Fibroblast of pulmonary artery (primary cell): ENCODE measurements around the gene CROCC2.

ENCODE experiments used
- DNase-seq: peaks from one replicate; pipeline ENCODE4 v3.0.0-alpha.2; 2010; ENCODE audit warnings: low read depth
- H3K4me3 ChIP-seq: replicated peaks from 2 replicates; pipeline ENCODE4 v1.5.1; 2011; ENCODE audit warnings: low read depth, mild to moderate bottlenecking, control low read depth, low read length, moderate library complexity
- TF ChIP-seq, protein P1 (sequence below): IDR thresholded peaks from 2 replicates; pipeline ENCODE4 v1.5.1; 2011; ENCODE audit warnings: mild to moderate bottlenecking, control low read depth, low read length, inconsistent platforms; ENCODE audit errors: missing control alignments

CROCC2 gene

DNA sequence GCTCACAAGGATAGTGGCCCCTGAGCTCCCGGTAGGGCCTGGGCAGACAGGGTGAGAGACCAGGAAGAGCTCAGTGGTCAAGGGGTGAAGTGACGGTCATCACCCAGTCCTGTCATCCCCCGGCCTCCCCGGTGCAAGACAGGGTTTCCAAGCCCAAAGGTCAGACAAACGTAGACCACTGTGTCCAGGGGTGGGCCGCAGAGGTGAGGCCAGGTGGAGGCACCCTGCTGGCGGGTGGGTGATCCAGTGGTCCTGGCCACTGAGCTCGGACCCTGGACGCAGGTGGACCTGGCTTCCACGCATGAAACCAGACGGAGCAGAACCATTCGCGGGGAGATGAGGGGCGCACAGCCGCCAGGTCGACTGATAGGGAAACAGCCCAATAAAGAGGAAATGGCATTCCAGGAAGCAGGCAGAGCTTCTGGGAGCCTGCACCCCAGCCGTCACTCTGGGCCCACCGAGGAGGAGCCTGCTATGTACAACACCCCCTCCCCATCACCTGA is 77.9 kb downstream of the CROCC2 start:
- no peak overlapping the region for H3K4me3 ChIP-seq
- DNase-seq, result no peak
- TF ChIP-seq, protein P1, sequence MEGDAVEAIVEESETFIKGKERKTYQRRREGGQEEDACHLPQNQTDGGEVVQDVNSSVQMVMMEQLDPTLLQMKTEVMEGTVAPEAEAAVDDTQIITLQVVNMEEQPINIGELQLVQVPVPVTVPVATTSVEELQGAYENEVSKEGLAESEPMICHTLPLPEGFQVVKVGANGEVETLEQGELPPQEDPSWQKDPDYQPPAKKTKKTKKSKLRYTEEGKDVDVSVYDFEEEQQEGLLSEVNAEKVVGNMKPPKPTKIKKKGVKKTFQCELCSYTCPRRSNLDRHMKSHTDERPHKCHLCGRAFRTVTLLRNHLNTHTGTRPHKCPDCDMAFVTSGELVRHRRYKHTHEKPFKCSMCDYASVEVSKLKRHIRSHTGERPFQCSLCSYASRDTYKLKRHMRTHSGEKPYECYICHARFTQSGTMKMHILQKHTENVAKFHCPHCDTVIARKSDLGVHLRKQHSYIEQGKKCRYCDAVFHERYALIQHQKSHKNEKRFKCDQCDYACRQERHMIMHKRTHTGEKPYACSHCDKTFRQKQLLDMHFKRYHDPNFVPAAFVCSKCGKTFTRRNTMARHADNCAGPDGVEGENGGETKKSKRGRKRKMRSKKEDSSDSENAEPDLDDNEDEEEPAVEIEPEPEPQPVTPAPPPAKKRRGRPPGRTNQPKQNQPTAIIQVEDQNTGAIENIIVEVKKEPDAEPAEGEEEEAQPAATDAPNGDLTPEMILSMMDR, result no peak

DNA sequence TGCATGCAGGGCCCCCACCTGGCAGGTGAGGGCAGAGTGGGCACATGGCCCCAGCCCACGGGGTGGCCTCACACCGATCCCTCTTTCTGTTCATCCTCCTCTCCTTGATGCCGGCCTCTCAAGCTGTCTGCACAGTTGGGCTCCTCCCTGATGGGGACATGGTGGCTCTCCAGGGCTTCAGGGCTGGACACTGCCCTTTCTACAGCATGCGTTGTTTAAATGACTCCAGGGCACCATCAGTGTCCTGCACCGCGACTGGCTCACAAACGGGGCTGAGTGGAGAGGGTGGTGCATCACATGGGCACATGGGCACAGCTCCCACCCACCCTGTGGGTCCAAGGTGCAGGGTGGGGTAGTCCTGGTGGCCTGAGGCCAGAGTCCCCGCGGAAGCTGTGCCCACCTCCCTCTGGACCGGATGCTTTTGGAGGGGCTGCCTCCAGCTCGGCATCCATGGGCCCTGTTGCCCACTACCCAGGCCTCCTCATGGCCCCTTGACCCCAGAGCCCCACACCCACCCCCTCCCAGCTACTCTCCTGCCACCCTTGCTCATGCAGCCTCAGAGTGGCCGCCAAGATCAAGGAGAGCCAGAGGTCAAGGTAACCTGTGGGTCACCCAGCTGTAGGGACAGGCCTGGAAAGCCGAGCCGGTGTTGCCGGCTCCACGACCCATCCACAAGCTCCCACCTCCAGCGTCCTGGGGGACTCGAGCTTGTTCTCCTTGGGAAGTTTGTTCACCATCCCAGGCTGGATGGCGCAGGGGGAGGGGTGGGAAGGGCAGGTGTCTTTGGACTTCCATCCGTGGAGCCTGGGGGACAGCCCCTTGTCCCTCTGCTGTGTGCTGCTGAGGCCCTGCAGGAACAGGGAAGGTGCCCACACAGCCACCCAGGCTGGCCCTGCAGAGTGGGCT is 80.0 kb downstream of the CROCC2 start:
- TF ChIP-seq, protein P1, result no peak
- H3K4me3 ChIP-seq, result no peak overlapping the region
- DNase-seq, result no peak

DNA sequence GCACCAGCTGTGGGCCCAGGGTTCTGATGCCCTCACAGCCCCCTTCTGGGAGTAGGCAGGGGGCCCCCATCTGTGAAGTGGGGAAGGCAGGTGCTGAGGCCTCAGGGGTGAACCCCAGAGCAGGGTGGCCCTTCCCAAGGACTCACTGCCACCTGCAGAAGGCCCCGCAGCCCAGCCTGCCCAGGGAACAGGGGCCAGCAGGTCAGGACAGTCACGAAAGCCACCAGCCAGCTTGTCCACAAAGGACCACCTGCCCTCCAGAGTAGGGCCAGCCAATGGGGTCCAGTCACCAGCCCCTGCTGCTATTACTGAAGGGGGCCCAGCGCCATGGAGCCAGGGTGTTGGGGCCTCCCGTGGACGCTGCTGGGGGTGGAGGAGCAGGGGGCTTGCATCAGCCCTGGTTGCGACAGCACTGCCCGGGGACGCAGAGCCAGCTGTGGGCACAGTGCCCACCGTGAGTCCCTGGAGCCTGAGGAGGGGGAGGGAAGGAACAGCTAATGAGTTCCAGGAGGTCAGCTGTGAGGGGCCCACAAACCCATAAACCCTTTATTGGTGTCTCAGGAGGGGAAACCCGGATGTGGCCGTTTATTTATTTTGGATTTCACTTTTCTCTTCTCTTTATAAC is 80.8 kb downstream of the CROCC2 start:
- H3K4me3 ChIP-seq, result no peak overlapping the region
- TF ChIP-seq, protein P1, result no peak
- DNase-seq, result peak; percentile 81

DNA sequence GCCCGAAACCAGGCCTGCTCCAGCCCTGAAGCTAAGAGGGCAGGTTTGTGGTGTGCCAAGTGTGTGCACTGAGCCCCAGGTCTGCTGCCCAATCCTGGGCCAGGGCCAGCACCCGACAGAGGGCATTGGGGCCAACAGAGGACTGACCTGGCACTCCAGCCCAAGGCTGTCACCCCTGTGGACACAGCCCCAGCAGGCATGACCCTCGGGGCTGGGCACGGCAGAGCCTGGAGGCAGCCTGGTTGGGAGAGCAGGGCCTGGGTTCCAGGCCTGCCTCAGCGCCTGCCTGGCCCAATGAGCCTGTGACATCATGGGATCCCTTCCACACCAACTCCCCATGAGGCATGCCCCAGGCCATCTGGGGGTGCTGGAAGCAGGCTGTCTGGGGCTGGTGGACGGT is 81.5 kb downstream of the CROCC2 start:
- DNase-seq, result no peak
- no peak overlapping the region for H3K4me3 ChIP-seq
- TF ChIP-seq, protein P1, result no peak

DNA sequence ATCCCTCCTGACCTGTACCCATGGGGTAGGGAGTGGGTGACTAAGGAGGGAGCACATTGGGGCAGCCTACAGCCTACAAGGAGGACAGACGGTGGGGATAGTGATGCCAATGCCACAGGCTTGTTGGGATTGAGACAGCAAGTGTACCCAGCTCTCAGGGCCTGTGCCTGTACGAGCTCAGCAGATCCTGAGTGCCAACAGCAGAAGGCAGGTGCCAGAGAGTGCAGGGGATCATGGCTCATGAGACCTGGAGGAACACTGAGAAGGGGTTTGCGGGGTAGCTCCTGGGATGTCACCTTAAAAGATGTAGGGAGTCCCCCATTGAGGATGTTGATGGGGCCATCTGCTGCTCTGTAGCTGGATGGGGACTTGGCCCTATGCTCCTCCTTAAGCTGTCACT is 82.0 kb downstream of the CROCC2 start:
- TF ChIP-seq, protein P1, result no peak
- H3K4me3 ChIP-seq, result no peak overlapping the region
- DNase-seq, result peak; percentile 43

DNA sequence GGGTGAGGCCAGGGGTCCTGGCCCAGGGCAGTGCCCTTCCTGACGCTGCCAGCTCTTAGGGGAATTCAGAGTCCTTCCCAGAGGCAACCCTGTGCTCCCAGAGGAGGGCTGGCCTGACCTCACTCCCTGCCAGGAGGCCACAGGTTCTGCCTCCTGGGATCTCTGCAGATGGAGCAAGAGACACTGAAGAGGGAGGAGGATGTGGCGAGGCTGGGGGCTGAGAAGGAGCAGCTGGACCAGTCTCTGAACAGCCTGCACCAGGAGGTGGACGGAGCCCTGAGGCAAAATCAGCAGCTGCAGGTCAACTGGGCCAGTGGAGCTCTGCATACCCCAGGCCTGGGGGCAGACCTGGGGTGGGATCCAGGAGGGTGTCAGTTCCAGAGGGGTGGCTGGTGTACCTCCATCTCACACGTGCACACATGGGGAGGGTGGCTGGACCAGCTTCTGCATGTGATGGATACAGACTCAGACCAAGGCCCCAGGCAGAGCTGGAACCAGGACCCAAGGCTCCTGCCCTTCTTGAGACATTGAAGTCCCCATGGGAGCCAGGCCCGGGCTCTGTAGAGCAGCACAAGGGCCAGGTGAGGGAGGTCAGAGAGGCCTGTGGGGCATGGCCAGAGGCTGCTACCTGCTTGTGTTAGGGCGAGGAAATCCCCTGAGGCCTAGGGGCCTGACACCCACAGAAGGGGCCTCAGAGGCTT is 82.6 kb downstream of the CROCC2 start:
- TF ChIP-seq, protein P1, result no peak
- H3K4me3 ChIP-seq, result no peak overlapping the region
- no peak for DNase-seq
